Effector memory CD4-positive, alpha-beta T cell (primary cell): ENCODE results near the gene P2RY14.

ENCODE experiments used
- DNase-seq, 3 donors: peaks; one replicate each; pipeline ENCODE4 v3.0.0-alpha.2; 2020
- H3K27ac ChIP-seq: 2 replicates; pipeline ENCODE4 v1.7.0; 2013; ENCODE audit warnings: mild to moderate bottlenecking, low read length, moderate library complexity; ENCODE audit not compliant: insufficient read depth, poor library complexity, severe bottlenecking
- H3K27me3 ChIP-seq: replicated peaks from 2 replicates; pipeline ENCODE4 v1.7.0; 2013; ENCODE audit warnings: mild to moderate bottlenecking, low read length; ENCODE audit not compliant: insufficient read depth, control insufficient read depth, poor library complexity, severe bottlenecking
- H3K36me3 ChIP-seq: 2 replicates; pipeline ENCODE4 v1.7.0; 2013; ENCODE audit warnings: mild to moderate bottlenecking, low read length, moderate library complexity; ENCODE audit not compliant: control insufficient read depth, insufficient read depth
- H3K4me1 ChIP-seq: 2 replicates; pipeline ENCODE4 v1.7.0; 2013; ENCODE audit warnings: low read length, mild to moderate bottlenecking; ENCODE audit not compliant: control insufficient read depth, insufficient read depth, poor library complexity, severe bottlenecking
- H3K4me3 ChIP-seq: 2 replicates; pipeline ENCODE4 v1.7.0; 2013; ENCODE audit warnings: low read length, low read depth, mild to moderate bottlenecking; ENCODE audit not compliant: insufficient read depth, poor library complexity, severe bottlenecking
- H3K9me3 ChIP-seq: 2 replicates; pipeline ENCODE4 v1.7.0; 2013; ENCODE audit warnings: mild to moderate bottlenecking, low read length, moderate library complexity; ENCODE audit not compliant: control insufficient read depth

The P2RY14 gene

GRCh38 chr3:151224268-151224866 is 54.0 kb downstream of the P2RY14 start:
- Histone ChIP-seq H3K27ac (no peak overlapping the region), H3K4me3 (no peak overlapping the region), H3K36me3 (no peaks in the 10 kb centered on the region), H3K9me3 (no peaks in the 10 kb centered on the region), H3K27me3 (no peaks in the 10 kb centered on the region), H3K4me1 (no peaks in the 10 kb centered on the region)
- no peak for DNase-seq

- Histone ChIP-seq H3K9me3 (no peaks in the 10 kb centered on the region), H3K4me3 (no peak overlapping the region), H3K36me3 (no peaks in the 10 kb centered on the region), H3K27ac (no peak overlapping the region), H3K4me1 (no peaks in the 10 kb centered on the region), H3K27me3 (no peaks in the 10 kb centered on the region)
- no peak for DNase-seq
Measured at GRCh38 chr3:151219056-151219455, 59.3 kb downstream of the P2RY14 start.

- H3K9me3 ChIP-seq, result no peaks in the 10 kb centered on the region
- H3K4me1 ChIP-seq, result no peaks in the 10 kb centered on the region
- H3K27me3 ChIP-seq, result no peaks in the 10 kb centered on the region
- no peak for DNase-seq
- H3K4me3 ChIP-seq, result no peak overlapping the region
- H3K36me3 ChIP-seq, result no peaks in the 10 kb centered on the region
- H3K27ac ChIP-seq, result no peak overlapping the region
Measured at GRCh38 chr3:151218136-151218535, 60.2 kb downstream of the P2RY14 start.

- no peaks in the 10 kb centered on the region for H3K27me3 ChIP-seq
- no peaks in the 10 kb centered on the region for H3K36me3 ChIP-seq
- no peak for DNase-seq
- H3K4me3 ChIP-seq, result no peak overlapping the region
- no peaks in the 10 kb centered on the region for H3K4me1 ChIP-seq
- H3K27ac ChIP-seq, result no peak overlapping the region
- H3K9me3 ChIP-seq, result no peaks in the 10 kb centered on the region
Measured at GRCh38 chr3:151216641-151217607, 61.4 kb downstream of the P2RY14 start.

- H3K9me3 ChIP-seq, result no peaks in the 10 kb centered on the region
- H3K4me3 ChIP-seq, result no peak overlapping the region
- H3K4me1 ChIP-seq, result no peaks in the 10 kb centered on the region
- no peaks in the 10 kb centered on the region for H3K27me3 ChIP-seq
- no peaks in the 10 kb centered on the region for H3K36me3 ChIP-seq
- DNase-seq, result no peak
- no peak overlapping the region for H3K27ac ChIP-seq
Measured at GRCh38 chr3:151214459-151214858, 63.9 kb downstream of the P2RY14 start.

GRCh38 chr3:151213881-151214280 is 64.5 kb downstream of the P2RY14 start:
- no peak for DNase-seq
- H3K9me3 ChIP-seq, result no peaks in the 10 kb centered on the region
- no peaks in the 10 kb centered on the region for H3K36me3 ChIP-seq
- no peak overlapping the region for H3K27ac ChIP-seq
- H3K4me3 ChIP-seq, result no peak overlapping the region
- H3K27me3 ChIP-seq, result no peaks in the 10 kb centered on the region
- no peaks in the 10 kb centered on the region for H3K4me1 ChIP-seq

GRCh38 chr3:151213151-151213550 is 65.2 kb downstream of the P2RY14 start:
- no peak for DNase-seq
- no peak overlapping the region for H3K4me3 ChIP-seq
- no peak overlapping the region for H3K27ac ChIP-seq
- no peaks in the 10 kb centered on the region for H3K36me3 ChIP-seq
- no peaks in the 10 kb centered on the region for H3K4me1 ChIP-seq
- no peaks in the 10 kb centered on the region for H3K9me3 ChIP-seq
- H3K27me3 ChIP-seq, result no peaks in the 10 kb centered on the region

GRCh38 chr3:151210676-151211381 is 67.5 kb downstream of the P2RY14 start:
- Histone ChIP-seq H3K4me1 (peaks cover 7% of the 10 kb centered on the region), H3K9me3 (no peaks in the 10 kb centered on the region), H3K36me3 (no peaks in the 10 kb centered on the region), H3K27ac (no peak overlapping the region), H3K4me3 (no peak overlapping the region), H3K27me3 (no peaks in the 10 kb centered on the region)
- no peak for DNase-seq

- Histone ChIP-seq H3K4me3 (no peak overlapping the region), H3K27me3 (no peaks in the 10 kb centered on the region), H3K9me3 (no peaks in the 10 kb centered on the region), H3K4me1 (peaks cover 17% of the 10 kb centered on the region), H3K27ac (peak overlapping the region; percentile 12), H3K36me3 (no peaks in the 10 kb centered on the region)
- no peak for DNase-seq
Measured at GRCh38 chr3:151209654-151210053, 68.7 kb downstream of the P2RY14 start.

GRCh38 chr3:151206201-151206600 is 72.1 kb downstream of the P2RY14 start:
- peaks cover 27% of the 10 kb centered on the region for H3K4me1 ChIP-seq

More at GRCh38 chr3:151206201-151206600, 72.1 kb downstream of the P2RY14 start:
- no peaks in the 10 kb centered on the region for H3K36me3 ChIP-seq
- no peak for DNase-seq
- no peaks in the 10 kb centered on the region for H3K27me3 ChIP-seq
- no peak overlapping the region for H3K4me3 ChIP-seq
- H3K27ac ChIP-seq, result no peak overlapping the region
- H3K9me3 ChIP-seq, result no peaks in the 10 kb centered on the region
